Stimulated activated CD8-positive, alpha-beta memory T cell treated with anti-CD3 and anti-CD28 coated beads, Interleukin-7, amount 100 ng/mL, for 1 hour (primary cell): ENCODE results near the gene DCHS2.

ENCODE experiments used
- DNase-seq, 2 donors: peaks; one replicate each; pipeline ENCODE4 v3.0.0-alpha.2; 2020; ENCODE audit warnings: low read depth in 2 of 2

Gene DCHS2

GRCh38 chr4:154317201-154317999, 174.2 kb downstream of the DCHS2 start:
- DNase-seq = no peak

- no peak for DNase-seq
These were observed 175.9 kb downstream of the DCHS2 start for GRCh38 chr4:154315741-154316140.

GRCh38 chr4:154314248-154314647, 177.4 kb downstream of the DCHS2 start:
- DNase-seq = no peak

DNA sequence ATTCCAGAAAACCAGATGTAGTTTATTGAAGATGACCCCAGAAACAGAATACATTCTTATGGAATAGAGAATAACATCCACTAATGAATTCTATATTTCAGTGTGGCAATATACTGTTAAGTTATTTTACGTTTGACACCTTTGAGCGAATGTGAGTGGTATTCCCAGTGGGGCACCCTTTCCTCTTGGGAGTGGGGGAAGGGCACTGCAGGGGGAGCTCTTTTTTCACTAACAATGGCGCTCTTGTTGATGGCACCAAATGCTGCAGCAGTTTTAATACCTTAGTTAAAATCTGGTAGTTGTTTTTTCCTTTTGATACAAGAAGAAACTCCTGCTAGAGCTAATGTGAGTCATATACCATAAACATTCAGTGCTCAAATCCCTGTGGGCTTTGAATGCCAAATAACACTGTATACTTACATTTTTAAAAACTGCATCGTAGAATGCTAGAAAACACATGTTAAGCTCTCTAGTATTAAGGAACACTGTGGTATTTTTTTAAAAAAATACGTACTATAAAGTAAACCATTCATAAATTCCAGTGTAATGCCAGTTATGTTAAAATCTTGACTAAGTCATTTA, 178.5 kb downstream of the DCHS2 start:
- DNase-seq = no peak

DNA sequence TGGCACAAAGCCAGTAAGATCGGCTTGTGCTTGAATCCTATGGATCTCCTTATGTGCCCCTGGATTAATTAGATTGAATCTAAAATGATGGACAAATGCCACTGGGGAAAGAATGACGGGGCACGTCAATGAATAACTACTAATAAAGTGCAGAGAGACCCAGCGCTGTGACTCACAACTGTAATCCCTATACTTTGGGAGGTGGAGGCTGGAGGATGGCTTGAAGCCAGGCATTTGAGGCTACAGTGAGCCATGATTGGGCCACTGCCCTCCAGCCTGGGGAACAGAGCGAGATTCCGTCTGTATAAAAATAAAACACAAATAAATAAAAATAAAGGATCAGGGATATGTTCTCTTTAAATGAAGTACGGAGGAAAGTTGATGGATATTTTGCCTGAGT, 179.4 kb downstream of the DCHS2 start:
- no peak for DNase-seq

GRCh38 chr4:154310578-154310977, 181.0 kb downstream of the DCHS2 start:
- no peak for DNase-seq

- no peak for DNase-seq
These were observed 183.4 kb downstream of the DCHS2 start for GRCh38 chr4:154308207-154308606.

GRCh38 chr4:154307451-154307850, 184.1 kb downstream of the DCHS2 start:
- DNase-seq = no peak

GRCh38 chr4:154305616-154306015, 186.0 kb downstream of the DCHS2 start:
- DNase-seq = no peak

- no peak for DNase-seq
These were observed 186.9 kb downstream of the DCHS2 start for GRCh38 chr4:154304679-154305078.

- DNase-seq = no peak
These were observed 196.8 kb downstream of the DCHS2 start for GRCh38 chr4:154294652-154295350.

DNA sequence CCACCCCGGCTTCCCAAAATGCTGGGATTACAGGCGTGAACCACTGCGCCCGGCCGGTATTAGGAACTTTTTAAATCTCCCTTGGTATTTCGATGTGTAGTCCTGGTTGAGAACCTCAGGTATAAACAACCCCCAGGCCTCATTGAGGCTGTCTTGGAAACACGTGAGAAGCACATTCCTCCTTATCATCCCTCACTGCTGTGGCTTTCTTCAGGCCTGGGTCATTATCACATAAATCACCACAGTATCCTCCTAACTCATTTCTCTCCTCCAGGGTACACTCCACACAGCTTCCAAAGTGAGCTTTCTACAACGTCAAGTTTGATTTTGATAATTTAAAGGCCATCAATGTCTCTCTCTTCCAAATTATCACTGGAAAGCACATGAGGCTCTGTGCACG, 198.2 kb downstream of the DCHS2 start:
- no peak for DNase-seq

GRCh38 chr4:154292589-154292988, 199.0 kb downstream of the DCHS2 start:
- DNase-seq = no peak

GRCh38 chr4:154277172-154277571, 214.4 kb downstream of the DCHS2 start:
- DNase-seq = no peak

DNA sequence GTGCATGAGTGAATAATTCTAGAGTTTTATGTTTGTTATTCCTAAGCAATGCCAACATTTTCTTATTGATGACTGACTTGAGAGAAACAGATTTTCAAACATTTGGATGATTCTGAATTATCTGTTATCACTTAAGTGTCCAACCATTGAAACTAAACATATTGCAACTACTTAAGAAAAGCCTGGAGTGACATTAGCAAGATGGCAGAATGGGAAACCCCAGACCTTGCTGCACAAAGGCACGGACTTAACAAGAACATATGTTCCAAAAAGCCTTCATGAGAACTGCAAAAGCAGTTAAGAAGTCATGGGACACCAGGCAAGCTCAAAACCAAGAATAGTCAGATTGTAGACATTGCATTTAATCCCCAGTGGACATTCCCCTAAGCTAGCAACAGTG, 215.1 kb downstream of the DCHS2 start:
- DNase-seq = no peak

DNA sequence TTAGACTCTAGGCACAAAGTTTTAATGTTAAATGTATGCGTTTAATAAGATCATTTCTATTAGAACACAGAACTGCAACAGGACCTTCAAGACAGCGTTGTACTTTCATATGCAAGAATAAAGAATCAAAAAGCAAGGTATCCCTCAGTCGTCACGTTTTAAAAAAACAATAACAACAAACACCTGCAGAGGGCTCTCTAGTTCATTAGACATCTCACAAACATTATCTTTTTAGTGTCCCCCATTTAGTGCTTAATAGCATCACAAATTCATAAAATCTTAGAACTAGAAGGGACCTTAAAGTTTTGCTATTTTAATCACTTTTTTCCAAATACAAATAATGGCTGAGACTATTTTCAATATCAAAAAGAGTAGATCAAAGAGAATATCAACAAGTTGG, 236.6 kb downstream of the DCHS2 start:
- no peak for DNase-seq

DNA sequence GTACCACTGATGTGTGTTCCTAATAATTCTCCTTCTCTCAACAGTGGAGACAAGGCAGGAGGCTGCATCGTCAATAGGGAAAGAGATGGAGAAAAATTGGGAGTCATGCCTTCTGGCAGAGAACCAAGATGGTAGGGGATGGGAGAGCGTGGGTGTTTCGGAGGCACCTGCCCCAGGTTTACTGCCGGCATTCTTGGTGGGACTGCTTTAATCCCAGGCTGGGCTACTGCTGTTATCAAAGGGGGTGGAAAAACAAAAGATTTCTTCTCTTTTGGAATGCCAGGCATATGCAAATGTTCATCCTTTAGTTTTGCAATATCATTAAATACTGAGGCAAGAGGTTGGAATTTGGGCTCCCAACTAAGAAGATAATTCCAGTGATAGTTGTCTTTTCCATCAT, 257.0 kb downstream of the DCHS2 start:
- DNase-seq = no peak

GRCh38 chr4:154231806-154232478, 259.7 kb downstream of the DCHS2 start:
- no peak for DNase-seq

GRCh38 chr4:154230723-154231122, 260.9 kb downstream of the DCHS2 start:
- no peak for DNase-seq

DNA sequence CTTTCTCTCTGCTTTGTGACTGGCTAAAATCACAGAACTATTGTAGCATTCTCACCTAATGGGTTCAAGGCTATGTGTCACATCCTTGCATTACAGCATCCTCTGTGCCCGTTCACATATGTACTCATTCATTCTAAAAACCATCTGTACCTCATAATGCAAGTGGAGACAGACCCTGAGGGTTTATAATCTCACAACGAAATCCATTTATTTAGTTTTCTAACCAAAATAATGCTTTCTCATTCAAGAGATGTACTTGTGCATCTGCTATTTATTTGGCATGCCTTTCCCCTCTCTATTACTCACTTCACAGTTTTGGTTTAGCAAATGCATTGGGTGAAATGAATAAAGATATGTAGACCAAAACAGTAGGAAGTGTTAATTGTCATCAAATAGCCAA, 261.5 kb downstream of the DCHS2 start:
- no peak for DNase-seq

GRCh38 chr4:154222875-154223274, 268.7 kb downstream of the DCHS2 start:
- DNase-seq = no peak

DNA sequence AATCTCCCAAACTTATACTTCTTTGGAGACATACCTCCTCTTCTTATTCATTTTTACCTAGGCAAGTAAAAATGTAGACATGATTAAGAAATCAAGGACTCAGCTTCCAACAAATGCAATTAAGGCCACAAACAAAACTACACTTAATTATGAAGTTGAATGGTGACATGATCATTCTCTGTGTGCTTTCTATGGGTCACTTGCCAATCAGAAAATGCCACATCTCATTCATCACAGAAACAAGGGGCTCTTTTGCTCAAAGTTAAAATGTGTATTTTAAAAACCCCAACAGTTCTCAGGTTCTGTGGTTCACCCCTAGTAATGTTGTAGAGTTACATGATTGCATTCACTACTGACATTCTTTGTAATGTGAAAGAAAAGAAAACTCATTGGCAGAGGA, 273.5 kb downstream of the DCHS2 start:
- no peak for DNase-seq
